GM12864 (cell line): ENCODE results near the gene SYNE1.
"Not testable (repeated sequence)": the region's sequence is repeated elsewhere in the genome, so short reads cannot be mapped to it uniquely, and the experiment has no call there.

Experiments
- DNase-seq: peaks from one replicate; pipeline ENCODE4 v3.0.0-alpha.2; 2011; ENCODE audit warnings: low read depth
- H3K4me3 ChIP-seq: 2 replicates; pipeline ENCODE4 v1.5.1; 2011; ENCODE audit warnings: mild to moderate bottlenecking, low read depth, low read length, control low read depth
- CTCF ChIP-seq: IDR thresholded peaks from 2 replicates; pipeline ENCODE4 v1.5.1; 2011; ENCODE audit warnings: low read depth, mild to moderate bottlenecking, moderate library complexity, low read length, control low read depth, inconsistent platforms; ENCODE audit errors: missing control alignments

SYNE1 gene

GRCh38 chr6:152572338-152573088 lies 64.6 kb downstream of the SYNE1 start:
- no peak for TF ChIP-seq CTCF
- DNase-seq = no peak
- no peak overlapping the region for H3K4me3 ChIP-seq

GRCh38 chr6:152571943-152572337 lies 65.2 kb downstream of the SYNE1 start:
- no peak for TF ChIP-seq CTCF
- no peak for DNase-seq
- H3K4me3 ChIP-seq = no peak overlapping the region

GRCh38 chr6:152571089-152571488 lies 66.1 kb downstream of the SYNE1 start:
- TF ChIP-seq CTCF = no peak
- no peak overlapping the region for H3K4me3 ChIP-seq

DNA sequence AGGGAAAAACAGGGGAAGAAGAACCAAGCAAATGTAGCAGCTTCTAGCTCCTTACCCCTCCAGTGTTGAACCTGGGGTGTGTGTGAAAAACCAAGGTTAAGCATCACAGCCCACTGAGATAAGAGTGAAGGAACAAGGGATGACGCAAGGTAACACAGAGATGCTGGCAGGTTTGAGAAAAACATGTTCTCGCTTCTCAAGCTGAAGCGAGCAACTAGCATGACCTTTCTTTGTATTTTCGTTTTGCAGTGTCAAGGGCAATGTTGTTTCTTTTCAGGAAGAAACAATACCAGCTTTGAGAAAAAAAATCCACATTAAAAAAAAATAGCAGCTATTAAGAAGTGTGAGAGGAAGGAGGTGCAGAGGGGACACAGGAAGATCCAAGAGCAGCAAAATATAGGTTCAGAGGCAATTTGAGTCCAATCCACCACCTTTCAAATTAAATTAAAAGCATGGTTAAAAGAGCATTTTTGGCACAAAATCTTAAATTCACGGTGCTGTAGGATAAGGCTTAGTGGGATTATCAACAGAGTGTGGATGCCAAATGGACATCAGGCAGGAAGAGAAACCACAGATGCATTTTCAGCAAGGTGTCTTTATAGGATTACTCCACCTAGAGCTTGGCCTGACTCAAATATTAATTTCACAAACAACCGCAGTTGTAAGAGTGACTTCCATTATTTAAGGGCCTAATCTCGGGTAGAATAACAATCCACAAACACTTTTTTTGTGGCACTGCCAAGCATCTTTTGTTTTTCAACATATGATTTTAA lies 70.9 kb downstream of the SYNE1 start:
- H3K4me3 ChIP-seq = no peak overlapping the region
- no peak for DNase-seq
- TF ChIP-seq CTCF = no peak

More at GRCh38 chr6:152571089-152571488, 66.1 kb downstream of the SYNE1 start:
- no peak for DNase-seq

- DNase-seq = no peak
- TF ChIP-seq CTCF = no peak
- H3K4me3 ChIP-seq = no peak overlapping the region
Measured at GRCh38 chr6:152563177-152563576, 74.0 kb downstream of the SYNE1 start.

DNA sequence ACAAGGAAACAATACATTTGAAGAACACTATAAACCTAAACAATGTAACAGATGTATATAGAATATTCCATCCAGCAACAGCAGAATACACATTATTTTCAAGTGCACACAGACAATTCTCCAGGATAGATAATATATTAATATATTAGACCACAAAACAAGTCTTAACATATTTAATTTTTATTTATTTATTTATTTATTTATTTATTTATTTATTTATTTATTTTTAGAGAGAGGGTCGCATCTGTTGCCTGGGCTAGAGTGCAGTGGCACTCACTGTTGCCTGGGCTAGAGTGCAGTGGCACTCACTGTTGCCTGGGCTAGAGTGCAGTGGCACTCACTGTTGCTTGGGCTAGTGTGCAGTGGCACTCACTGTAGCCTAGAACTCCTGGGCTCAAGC lies 78.4 kb downstream of the SYNE1 start:
- H3K4me3 ChIP-seq, DNase-seq: not testable (repeated sequence)

DNA sequence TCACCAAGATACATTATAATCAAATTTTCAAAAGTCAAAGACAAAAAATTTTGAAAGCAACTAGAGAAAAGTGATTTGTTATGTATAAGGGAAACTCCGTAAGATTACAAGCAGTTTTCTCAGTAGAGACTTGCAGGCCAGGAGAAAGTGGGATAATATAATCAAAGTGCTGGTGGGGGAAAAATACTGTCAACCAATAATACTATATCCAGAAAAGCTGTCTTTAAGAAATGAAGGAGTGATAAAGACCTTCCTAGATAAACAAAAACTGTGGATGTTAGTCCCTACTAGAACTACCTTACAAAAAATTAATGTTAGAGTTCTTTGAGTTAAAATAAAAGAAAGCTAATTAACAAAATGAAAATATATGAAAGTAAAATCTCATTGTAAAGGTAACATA lies 79.7 kb downstream of the SYNE1 start:
- no peak overlapping the region for H3K4me3 ChIP-seq
- no peak for TF ChIP-seq CTCF
- no peak for DNase-seq
